ENCODE measurements around the gene TENT4A. TPM values are rescaled to one million over a fixed set of nuclear protein-coding genes. Genes with fewer than 3 reads are reported as not detected.

TENT4A gene
- total and polyA plus RNA-seq, 10 donors: 7.1 to 44.8 (median 33.0) TPM

GRCh38 chr5:6681682-6682081 is 31.6 kb upstream of the TENT4A start:
- Histone ChIP-seq H3K4me3 (no peak overlapping the region), H3K27me3 (replicated peaks in 1 of 7) (peaks cover 0 to 46% (median 0%) of the 10 kb centered on the region in 7 donors), H3K27ac (no peak overlapping the region), H3K9me3 (no peaks in the 10 kb centered on the region), H3K4me1 (peaks cover 0 to under 1% (median 0%) of the 10 kb centered on the region in 6 donors), H3K36me3 (no peaks in the 10 kb centered on the region)
- intact Hi-C loops (cut with DNase I; ENCODE audit: low total_unique reads): no loop called here
- 45 to 94% (median 48%) methylated on average over 2 of the region's 2 CpGs for WGBS, 5 donors
- TF ChIP-seq POLR2A (IDR thresholded peaks at IDR 0.05) (no peak), POLR2AphosphoS5 (IDR thresholded peaks at IDR 0.05) (no peak), CTCF (IDR thresholded peaks at IDR 0.05 in 8 of 11, conservative IDR thresholded peaks at IDR 0.05 in 3 of 11) (no peak)
- DNase-seq: no peak

- Histone ChIP-seq H3K4me1 (peaks cover 0 to 6% (median 0%) of the 10 kb centered on the region in 6 donors), H3K9me3 (no peaks in the 10 kb centered on the region), H3K36me3 (no peaks in the 10 kb centered on the region), H3K27me3 (replicated peaks in 1 of 7) (peaks cover 0 to 51% (median 0%) of the 10 kb centered on the region in 7 donors), H3K4me3 (no peak overlapping the region), H3K27ac (no peak overlapping the region)
- whole genome bisulfite sequencing, 5 donors: 51 to 75% (median 68%) methylated on average over 11 of the region's 11 CpGs
- DNase-seq: no peak
- no peak for TF ChIP-seq POLR2A (IDR thresholded peaks at IDR 0.05)
- intact Hi-C loops (cut with DNase I; ENCODE audit: low total_unique reads): no loop called here
Measured at GRCh38 chr5:6682239-6682638, 31.0 kb upstream of the TENT4A start.

GRCh38 chr5:6683241-6683640 is 30.0 kb upstream of the TENT4A start:
- H3K4me3 ChIP-seq: no peak overlapping the region
- H3K27me3 ChIP-seq (replicated peaks in 1 of 7): peaks cover 0 to 62% (median 0%) of the 10 kb centered on the region in 7 donors
- intact Hi-C loops (cut with DNase I; ENCODE audit: low total_unique reads): no loop called here
- peaks cover 0 to 7% (median 0%) of the 10 kb centered on the region in 6 donors for H3K4me1 ChIP-seq
- WGBS, 5 donors: 85 to 92% (median 92%) methylated on average over 8 of the region's 8 CpGs
- no peaks in the 10 kb centered on the region for H3K36me3 ChIP-seq
- no peak for TF ChIP-seq POLR2A (IDR thresholded peaks at IDR 0.05)
- no peak for TF ChIP-seq POLR2AphosphoS5 (IDR thresholded peaks at IDR 0.05)
- no peak for TF ChIP-seq CTCF (IDR thresholded peaks at IDR 0.05 in 8 of 11, conservative IDR thresholded peaks at IDR 0.05 in 3 of 11)
- no peaks in the 10 kb centered on the region for H3K9me3 ChIP-seq
- no peak for DNase-seq
- no peak overlapping the region for H3K27ac ChIP-seq

- H3K4me3 ChIP-seq: no peak overlapping the region
- no peak overlapping the region for H3K27ac ChIP-seq
- intact Hi-C loops (cut with DNase I; ENCODE audit: low total_unique reads): no loop called here
- H3K27me3 ChIP-seq (replicated peaks in 1 of 7): peaks cover 0 to 62% (median 0%) of the 10 kb centered on the region in 7 donors
- H3K9me3 ChIP-seq: no peaks in the 10 kb centered on the region
- H3K4me1 ChIP-seq: peaks cover 0 to 7% (median 0%) of the 10 kb centered on the region in 6 donors
- TF ChIP-seq POLR2AphosphoS5 (IDR thresholded peaks at IDR 0.05): no peak
- TF ChIP-seq POLR2A (IDR thresholded peaks at IDR 0.05): no peak
- TF ChIP-seq CTCF (IDR thresholded peaks at IDR 0.05 in 8 of 11, conservative IDR thresholded peaks at IDR 0.05 in 3 of 11): no peak
- DNase-seq: no peak
- WGBS, 5 donors: 76 to 86% (median 83%) methylated on average over 4 of the region's 4 CpGs
- H3K36me3 ChIP-seq: no peaks in the 10 kb centered on the region
Measured at GRCh38 chr5:6684075-6684474, 29.2 kb upstream of the TENT4A start.

- WGBS, 5 donors: 48 to 63% (median 54%) methylated on average over 6 of the region's 6 CpGs
- H3K36me3 ChIP-seq: no peaks in the 10 kb centered on the region
- no peak for DNase-seq
- no peaks in the 10 kb centered on the region for H3K9me3 ChIP-seq
- peaks cover 0 to 7% (median 0%) of the 10 kb centered on the region in 6 donors for H3K4me1 ChIP-seq
- H3K4me3 ChIP-seq: peak overlapping the region in 1 of 8 donors; percentile 51
- H3K27ac ChIP-seq: no peak overlapping the region
- TF ChIP-seq POLR2A (IDR thresholded peaks at IDR 0.05) (no peak), POLR2AphosphoS5 (IDR thresholded peaks at IDR 0.05) (no peak), CTCF (IDR thresholded peaks at IDR 0.05 in 8 of 11, conservative IDR thresholded peaks at IDR 0.05 in 3 of 11) (no peak)
- H3K27me3 ChIP-seq (replicated peaks in 1 of 7): peaks cover 0 to 62% (median 0%) of the 10 kb centered on the region in 7 donors
- intact Hi-C loops (cut with DNase I; ENCODE audit: low total_unique reads): no loop called here
Measured at GRCh38 chr5:6686501-6686900, 26.7 kb upstream of the TENT4A start.
